MM.1S (cell line): ENCODE data around the gene CEP164.
A peak's percentile ranks its signal among the peaks of the same experiment; 100 is the strongest.
"Not testable (repeated sequence)": the region's sequence is repeated elsewhere in the genome, so short reads cannot be mapped to it uniquely, and the experiment has no call there.

Experiments used
- DNase-seq: peaks from one replicate; pipeline ENCODE4 v3.0.0-alpha.2; 2015
- H2AFZ ChIP-seq: fragments of 300-600 bp; sonication (generic); 2 replicates; pipeline ENCODE4 v1.6.0; 2016; ENCODE audit warnings: antibody characterized with exemption, low read length
- H3F3A ChIP-seq: fragments of 300-600 bp; sonication (generic); 2 replicates; pipeline ENCODE4 v1.6.1; 2016; ENCODE audit warnings: mild to moderate bottlenecking, antibody characterized with exemption, low read length, moderate library complexity, mixed read lengths; ENCODE audit not compliant: insufficient read depth
- H3K27ac ChIP-seq: fragments of 300-600 bp; sonication (generic); 2 replicates; pipeline ENCODE4 v1.5.1; 2016; ENCODE audit warnings: mild to moderate bottlenecking, low read length
- H3K27me3 ChIP-seq: fragments of 300-600 bp; sonication (generic); replicated peaks from 2 replicates; pipeline ENCODE4 v1.6.0; 2016; ENCODE audit warnings: low read length; ENCODE audit not compliant: insufficient read depth
- H3K36me3 ChIP-seq: fragments of 300-600 bp; sonication (generic); replicated peaks from 2 replicates; pipeline ENCODE4 v1.6.1; 2016; ENCODE audit warnings: mild to moderate bottlenecking, low read length, mixed read lengths; ENCODE audit not compliant: insufficient read depth
- H3K4me1 ChIP-seq: fragments of 300-600 bp; sonication (generic); 2 replicates; pipeline ENCODE4 v1.6.1; 2016; ENCODE audit warnings: low read length, mixed read lengths
- H3K4me2 ChIP-seq: fragments of 300-600 bp; sonication (generic); 2 replicates; pipeline ENCODE4 v1.6.0; 2016; ENCODE audit warnings: low read depth, low read length
- H3K4me3 ChIP-seq: fragments of 300-600 bp; sonication (generic); 2 replicates; pipeline ENCODE4 v1.5.1; 2016; ENCODE audit warnings: low read length, mixed read lengths
- H3K79me2 ChIP-seq: fragments of 300-600 bp; sonication (generic); 2 replicates; pipeline ENCODE4 v1.6.1; 2016; ENCODE audit warnings: mixed run types, low read length, mixed read lengths
- H3K9ac ChIP-seq: fragments of 300-600 bp; sonication (generic); 2 replicates; pipeline ENCODE4 v1.6.1; 2016; ENCODE audit warnings: low read length, mixed read lengths
- H3K9me2 ChIP-seq: fragments of 300-600 bp; sonication (generic); replicated peaks from 2 replicates; pipeline ENCODE4 v1.6.1; 2016; ENCODE audit warnings: mild to moderate bottlenecking, low read length, mixed read lengths; ENCODE audit not compliant: insufficient read depth
- H3K9me3 ChIP-seq: fragments of 300-600 bp; sonication (generic); replicated peaks from 2 replicates; pipeline ENCODE4 v1.6.1; 2016; ENCODE audit warnings: mild to moderate bottlenecking, low read length, mixed read lengths; ENCODE audit not compliant: insufficient read depth
- H4K20me1 ChIP-seq: fragments of 300-600 bp; sonication (generic); 2 replicates; pipeline ENCODE4 v1.6.1; 2016; ENCODE audit warnings: mild to moderate bottlenecking, low read length, moderate library complexity, mixed read lengths; ENCODE audit not compliant: insufficient read depth
- CTCF ChIP-seq: fragments of 300-600 bp; sonication (generic); IDR thresholded peaks from 2 replicates; pipeline ENCODE4 v1.5.1; 2016; ENCODE audit warnings: antibody characterized with exemption, low read length, mixed read lengths
- EZH2 ChIP-seq: fragments of 300-600 bp; sonication (generic); optimal IDR thresholded peaks from 2 replicates; pipeline ENCODE3; 2017; ENCODE audit warnings: low read depth, mild to moderate bottlenecking, antibody characterized with exemption, low read length, mixed read lengths
- EZH2phosphoT487 ChIP-seq: fragments of 300-600 bp; sonication (generic); IDR thresholded peaks from 2 replicates; pipeline ENCODE4 v1.6.1; 2018; ENCODE audit warnings: antibody characterized with exemption, low read length

Gene CEP164

GRCh38 chr11:117319214-117319840 is 8.3 kb upstream of the CEP164 start:
- Histone ChIP-seq H3K4me1 (no peaks in the 10 kb centered on the region), H2AFZ (no peak overlapping the region)

GRCh38 chr11:117327255-117327566 is 443 bp upstream of the CEP164 start:
- Histone ChIP-seq H3K4me3 (peak overlapping the region; percentile 76), H3K4me2 (peak overlapping the region; percentile 11; the same call in 1 of the 2 replicates)
- not testable (repeated sequence) for H3K9me2 ChIP-seq, H3K27ac ChIP-seq, H4K20me1 ChIP-seq, H2AFZ ChIP-seq, H3K9ac ChIP-seq, H3K27me3 ChIP-seq, H3K36me3 ChIP-seq, H3K9me3 ChIP-seq, H3K79me2 ChIP-seq, H3K4me1 ChIP-seq, H3F3A ChIP-seq, DNase-seq

More at GRCh38 chr11:117319214-117319840, 8.3 kb upstream of the CEP164 start:
- no peaks in the 10 kb centered on the region; the same call in none of the 2 replicates for H3K27me3 ChIP-seq
- H3K27ac ChIP-seq = no peak overlapping the region
- no peak for DNase-seq
- no peaks in the 10 kb centered on the region for H3K9me3 ChIP-seq
- no peak overlapping the region for H3K4me3 ChIP-seq
- no peaks in the 10 kb centered on the region for H3K36me3 ChIP-seq
- no peak overlapping the region for H3K9ac ChIP-seq
- no peaks in the 10 kb centered on the region for H3F3A ChIP-seq
- TF ChIP-seq EZH2 (no peak), CTCF (no peak), EZH2phosphoT487 (no peak)
- no peak overlapping the region for H3K4me2 ChIP-seq
- no peaks in the 10 kb centered on the region for H3K79me2 ChIP-seq
- H3K9me2 ChIP-seq = no peaks in the 10 kb centered on the region
- H4K20me1 ChIP-seq = no peaks in the 10 kb centered on the region

DNA sequence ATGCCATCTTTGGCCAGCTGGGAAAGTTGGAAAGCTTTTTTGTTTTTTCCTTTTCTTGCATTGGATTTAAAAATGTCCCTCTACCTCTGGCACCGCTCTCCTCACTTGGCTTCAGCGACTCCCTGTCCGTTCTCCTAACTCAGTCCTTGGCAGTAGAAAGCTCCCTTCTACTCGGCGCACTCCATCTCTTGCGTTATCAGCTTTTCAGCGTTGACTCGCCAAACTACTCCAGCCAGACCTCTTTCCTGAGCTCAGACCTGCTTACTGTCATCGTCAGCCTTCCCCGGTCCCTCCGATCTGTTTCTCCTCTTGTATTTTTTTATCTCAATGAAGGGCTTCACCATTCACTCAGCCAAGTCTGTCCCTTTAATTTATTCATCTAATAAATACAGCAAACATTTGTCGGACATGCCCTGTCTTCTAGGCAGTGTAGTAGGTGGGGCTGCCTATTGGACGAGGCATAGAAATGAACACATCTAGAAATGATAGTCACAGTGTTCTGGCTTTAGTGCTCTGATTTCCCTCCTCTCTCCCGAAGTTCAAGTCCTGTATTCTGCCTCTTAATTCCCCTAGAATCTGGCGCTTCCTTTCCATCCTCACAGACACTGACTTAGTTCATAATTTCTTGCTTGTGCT is 839 bp downstream of the CEP164 start:
- Histone ChIP-seq H3K27me3 (no peaks in the 10 kb centered on the region), H3F3A (0 out of 2 replicates have a peak, but pooled peaks cover 9% of the 10 kb centered on the region), H3K4me1 (peaks cover 8% of the 10 kb centered on the region; the same call in 1 of the 2 replicates), H3K9ac (peak overlapping the region; percentile 70), H3K9me3 (no peaks in the 10 kb centered on the region), H2AFZ (peak overlapping the region; percentile 72), H3K9me2 (no peaks in the 10 kb centered on the region), H3K27ac (peak overlapping the region; percentile 70; the same call in 1 of the 2 replicates), H3K36me3 (no peaks in the 10 kb centered on the region), H3K4me2 (peak overlapping the region; percentile 84), H3K4me3 (peak overlapping the region; percentile 76), H4K20me1 (no peaks in the 10 kb centered on the region), H3K79me2 (no peaks in the 10 kb centered on the region)
- no peak for TF ChIP-seq CTCF
- no peak for DNase-seq

DNA sequence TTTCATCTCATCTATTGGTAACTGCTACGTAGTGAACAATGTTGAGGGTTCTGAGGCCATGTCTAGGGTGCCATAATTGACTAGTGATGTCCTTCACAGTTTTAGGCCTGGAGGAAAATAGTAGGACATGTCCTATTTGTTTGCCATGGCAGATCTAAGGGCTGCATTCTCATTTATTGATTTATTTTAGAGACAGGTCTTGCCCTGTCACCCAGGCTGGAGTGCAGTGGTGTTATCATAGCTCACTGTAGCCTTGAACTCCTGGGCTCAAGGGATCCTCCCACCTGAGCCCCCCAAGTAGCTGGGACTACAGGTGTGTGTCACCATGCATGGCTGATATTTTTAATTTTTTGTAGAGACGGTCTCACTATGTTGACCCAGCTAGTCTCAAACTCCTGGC is 5.2 kb downstream of the CEP164 start:
- no peak overlapping the region for H3K27ac ChIP-seq
- H3K27me3 ChIP-seq = no peaks in the 10 kb centered on the region
- no peaks in the 10 kb centered on the region for H3K9me3 ChIP-seq
- no peak overlapping the region for H3K4me3 ChIP-seq
- no peaks in the 10 kb centered on the region for H3K79me2 ChIP-seq
- no peaks in the 10 kb centered on the region for H3K36me3 ChIP-seq
- no peak overlapping the region for H2AFZ ChIP-seq
- H3K4me1 ChIP-seq = peaks cover 8% of the 10 kb centered on the region; the same call in 1 of the 2 replicates
- no peak overlapping the region for H3K9ac ChIP-seq
- H3K9me2 ChIP-seq = no peaks in the 10 kb centered on the region
- H3F3A ChIP-seq = 0 out of 2 replicates have a peak, but pooled peaks cover 5% of the 10 kb centered on the region
- TF ChIP-seq EZH2phosphoT487 = no peak
- no peak for TF ChIP-seq EZH2
- no peak for TF ChIP-seq CTCF
- no peaks in the 10 kb centered on the region for H4K20me1 ChIP-seq
- H3K4me2 ChIP-seq = no peak overlapping the region
- no peak for DNase-seq
